ENCODE results near the gene ARMC7. TPM values are rescaled to one million over a fixed set of nuclear protein-coding genes. Genes with fewer than 3 reads are reported as not detected.

Gene ARMC7
- total RNA-seq, 2 experiments from 2014 or later: 16.1 to 17.0 TPM

- CTCF ChIA-PET: interaction anchor here (0.9 to 1.9 kb wide), 3 partner anchors 14 to 40 kb away, joined by 4 to 14 read pairs (median 4); partner anchors contain the start of gene NT5C
- Mint-ChIP-seq H3K27ac (no peak overlapping the region), H3K36me3 (ENCODE audit: low read depth) (no peaks in the 10 kb centered on the region), H3K4me3 (no peak overlapping the region), H3K4me1 (ENCODE audit: low read depth) (peaks cover 31% of the 10 kb centered on the region), H3K9me3 (ENCODE audit: insufficient read depth) (no peaks in the 10 kb centered on the region), H3K27me3 (ENCODE audit: low read depth) (no peaks in the 10 kb centered on the region)
- POLR2A ChIA-PET: interaction anchor here (0.7 to 0.9 kb wide), 2 partner anchors 18 to 75 kb away, joined by 3 read pairs; no protein-coding TSS in a partner anchor
- ATAC-seq: no peak
- no peak for DNase-seq
These were observed 18.6 kb upstream of the ARMC7 start for GRCh38 chr17:75090871-75091854.

DNA sequence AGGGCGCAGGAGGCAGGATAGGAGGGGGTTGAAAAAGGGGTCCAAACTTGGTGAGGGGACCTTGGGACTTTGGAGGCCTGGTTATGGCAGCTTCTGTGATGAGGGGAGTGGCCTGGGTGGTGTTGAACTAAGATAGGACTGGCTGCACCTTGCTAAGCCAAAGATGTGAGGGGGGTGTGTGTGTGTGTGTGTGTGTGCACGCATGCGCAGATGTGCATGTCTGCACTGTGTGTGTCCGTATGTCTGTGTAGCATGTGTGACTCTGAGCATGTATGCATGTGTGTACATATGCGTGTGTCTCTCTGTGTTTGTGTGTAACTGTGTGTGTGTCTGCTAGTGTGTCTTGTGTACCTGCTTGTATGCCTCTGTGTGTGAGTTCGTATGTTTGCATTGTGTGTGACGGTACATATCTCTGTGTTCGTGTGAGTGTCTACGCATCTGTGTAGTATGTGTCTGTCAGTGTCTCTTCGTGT lies 17.9 kb upstream of the ARMC7 start:
- Mint-ChIP-seq H3K27ac (no peak overlapping the region), H3K4me3 (no peak overlapping the region)
- POLR2A ChIA-PET: interaction anchor here (0.9 kb wide), 1 partner anchor 74 kb away, joined by 3 read pairs; no protein-coding TSS in a partner anchor

GRCh38 chr17:75093548-75094158 lies 16.1 kb upstream of the ARMC7 start:
- Mint-ChIP-seq H3K36me3 (ENCODE audit: low read depth) (no peaks in the 10 kb centered on the region), H3K4me3 (no peak overlapping the region), H3K9me3 (ENCODE audit: insufficient read depth) (no peaks in the 10 kb centered on the region), H3K4me1 (ENCODE audit: low read depth) (peaks cover 14% of the 10 kb centered on the region), H3K27ac (no peak overlapping the region), H3K27me3 (ENCODE audit: low read depth) (no peaks in the 10 kb centered on the region)
- POLR2A ChIA-PET: no interaction called here
- CTCF ChIA-PET: interaction anchor here (1.1 kb wide), 1 partner anchor 20 kb away, joined by 3 read pairs; no protein-coding TSS in a partner anchor
- ATAC-seq (no peak), DNase-seq (no peak)

More for the DNA sequence above, 17.9 kb upstream of the ARMC7 start:
- CTCF ChIA-PET: interaction anchor here (1.7 to 1.9 kb wide), 2 partner anchors 13 to 32 kb away, joined by 4 to 14 read pairs; no protein-coding TSS in a partner anchor
- no peaks in the 10 kb centered on the region for H3K27me3 Mint-ChIP-seq (ENCODE audit: low read depth)
- H3K4me1 Mint-ChIP-seq (ENCODE audit: low read depth): peaks cover 26% of the 10 kb centered on the region
- no peak for ATAC-seq
- no peak for DNase-seq
- no peaks in the 10 kb centered on the region for H3K9me3 Mint-ChIP-seq (ENCODE audit: insufficient read depth)
- H3K36me3 Mint-ChIP-seq (ENCODE audit: low read depth): no peaks in the 10 kb centered on the region

- ATAC-seq (no peak), DNase-seq (no peak)
- Mint-ChIP-seq H3K27me3 (ENCODE audit: low read depth) (no peaks in the 10 kb centered on the region), H3K9me3 (ENCODE audit: insufficient read depth) (no peaks in the 10 kb centered on the region), H3K36me3 (ENCODE audit: low read depth) (no peaks in the 10 kb centered on the region), H3K4me3 (no peak overlapping the region), H3K27ac (no peak overlapping the region), H3K4me1 (ENCODE audit: low read depth) (peaks cover 2% of the 10 kb centered on the region)
- ChIA-PET CTCF (interaction anchor here (0.6 kb wide), 1 partner anchor 844 kb away, joined by 3 read pairs; no protein-coding TSS in a partner anchor), POLR2A (no interaction called here)
These were observed 14.8 kb upstream of the ARMC7 start for GRCh38 chr17:75094871-75095399.

DNA sequence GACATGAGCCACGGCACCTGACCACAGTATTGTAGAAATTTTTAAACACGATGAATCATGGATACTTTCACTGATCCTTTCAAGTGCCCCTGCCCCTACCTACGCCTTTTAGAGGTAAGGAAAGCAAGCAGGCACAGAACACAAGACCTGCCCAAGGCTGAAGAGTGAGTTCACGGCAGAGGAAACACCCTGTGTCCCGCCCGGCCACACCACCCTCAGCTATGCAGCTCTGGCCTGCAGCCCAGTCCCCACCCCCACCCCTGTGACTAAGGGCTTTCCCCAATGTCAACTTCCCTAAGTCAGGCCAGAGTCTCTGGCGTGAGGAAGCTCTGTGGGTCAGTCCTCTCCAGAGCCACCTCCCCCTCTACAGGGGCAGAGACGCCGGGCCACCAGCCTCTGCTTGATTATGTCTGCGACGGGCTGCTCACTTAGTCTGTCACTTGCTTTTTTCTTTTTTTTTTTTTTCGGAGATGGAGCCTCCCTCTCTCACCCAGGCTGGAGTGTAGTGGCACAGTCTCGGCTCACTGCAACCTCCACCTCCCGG lies 13.6 kb upstream of the ARMC7 start:
- Mint-ChIP-seq H3K36me3 (ENCODE audit: low read depth) (no peaks in the 10 kb centered on the region), H3K27ac (no peak overlapping the region), H3K4me1 (ENCODE audit: low read depth) (no peaks in the 10 kb centered on the region), H3K9me3 (ENCODE audit: insufficient read depth) (no peaks in the 10 kb centered on the region), H3K4me3 (no peak overlapping the region), H3K27me3 (ENCODE audit: low read depth) (no peaks in the 10 kb centered on the region)
- ChIA-PET POLR2A (interaction anchor here (0.9 kb wide), 1 partner anchor 20 kb away, joined by 3 read pairs; no protein-coding TSS in a partner anchor), CTCF (no interaction called here)
- ATAC-seq (no peak), DNase-seq (no peak)

- no peak overlapping the region for H3K27ac Mint-ChIP-seq
- ChIA-PET POLR2A (no interaction called here), CTCF (interaction anchor here (0.9 to 2.9 kb wide), 2 partner anchors 17 to 23 kb away, joined by 3 to 8 read pairs; no protein-coding TSS in a partner anchor)
- no peaks in the 10 kb centered on the region for H3K9me3 Mint-ChIP-seq (ENCODE audit: insufficient read depth)
- no peaks in the 10 kb centered on the region for H3K36me3 Mint-ChIP-seq (ENCODE audit: low read depth)
- ATAC-seq (no peak), DNase-seq (no peak)
- H3K4me1 Mint-ChIP-seq (ENCODE audit: low read depth): no peaks in the 10 kb centered on the region
- no peaks in the 10 kb centered on the region for H3K27me3 Mint-ChIP-seq (ENCODE audit: low read depth)
- H3K4me3 Mint-ChIP-seq: no peak overlapping the region
These were observed 11.9 kb upstream of the ARMC7 start for GRCh38 chr17:75097865-75098264.

GRCh38 chr17:75098861-75099260 lies 10.9 kb upstream of the ARMC7 start:
- no peaks in the 10 kb centered on the region for H3K36me3 Mint-ChIP-seq (ENCODE audit: low read depth)
- POLR2A ChIA-PET: no interaction called here
- H3K4me1 Mint-ChIP-seq (ENCODE audit: low read depth): no peaks in the 10 kb centered on the region
- H3K4me3 Mint-ChIP-seq: no peak overlapping the region
- CTCF ChIA-PET: interaction anchor here (2.9 kb wide), 1 partner anchor 16 kb away, joined by 8 read pairs; no protein-coding TSS in a partner anchor
- no peaks in the 10 kb centered on the region for H3K27me3 Mint-ChIP-seq (ENCODE audit: low read depth)
- ATAC-seq (no peak), DNase-seq (no peak)
- no peaks in the 10 kb centered on the region for H3K9me3 Mint-ChIP-seq (ENCODE audit: insufficient read depth)
- H3K27ac Mint-ChIP-seq: peak overlapping the region; percentile 50

DNA sequence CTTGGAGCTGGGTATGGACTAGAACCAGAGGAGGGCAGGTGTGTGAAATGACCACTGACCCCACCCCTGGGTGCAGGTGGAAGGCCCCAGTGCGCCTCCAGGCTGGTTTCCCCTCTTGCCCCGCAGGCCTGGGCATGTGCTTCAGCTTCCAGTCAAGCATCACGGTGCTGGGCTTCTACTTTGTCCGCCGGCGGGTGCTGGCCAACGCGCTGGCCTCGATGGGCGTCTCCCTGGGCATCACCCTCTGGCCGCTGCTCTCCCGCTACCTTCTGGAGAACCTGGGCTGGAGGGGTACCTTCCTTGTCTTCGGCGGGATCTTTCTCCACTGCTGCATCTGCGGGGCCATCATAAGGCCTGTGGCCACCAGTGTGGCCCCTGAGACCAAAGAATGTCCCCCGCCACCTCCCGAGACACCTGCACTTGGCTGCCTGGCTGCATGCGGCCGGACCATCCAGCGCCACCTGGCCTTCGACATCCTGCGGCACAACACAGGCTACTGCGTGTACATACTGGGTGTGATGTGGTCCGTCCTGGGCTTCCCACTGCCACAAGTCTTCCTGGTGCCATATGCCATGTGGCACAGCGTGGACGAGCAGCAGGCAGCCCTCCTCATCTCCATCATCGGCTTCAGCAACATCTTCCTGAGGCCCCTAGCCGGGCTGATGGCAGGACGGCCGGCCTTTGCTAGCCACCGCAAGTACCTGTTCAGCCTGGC lies 9.7 kb upstream of the ARMC7 start:
- ChIA-PET POLR2A (no interaction called here), CTCF (no interaction called here)
- Mint-ChIP-seq H3K36me3 (ENCODE audit: low read depth) (no peaks in the 10 kb centered on the region), H3K4me3 (no peak overlapping the region), H3K4me1 (ENCODE audit: low read depth) (no peaks in the 10 kb centered on the region), H3K27me3 (ENCODE audit: low read depth) (no peaks in the 10 kb centered on the region), H3K9me3 (ENCODE audit: insufficient read depth) (no peaks in the 10 kb centered on the region), H3K27ac (no peak overlapping the region)
- DNase-seq: no peak
- no peak for ATAC-seq

GRCh38 chr17:75102385-75102821 lies 7.4 kb upstream of the ARMC7 start:
- H3K4me1 Mint-ChIP-seq (ENCODE audit: low read depth): peaks cover 3% of the 10 kb centered on the region
- ATAC-seq (no peak), DNase-seq (no peak)
- CTCF ChIA-PET: interaction anchor here (1.9 to 4.0 kb wide), 2 partner anchors 12 to 141 kb away, joined by 5 to 18 read pairs; no protein-coding TSS in a partner anchor
- no peak overlapping the region for H3K27ac Mint-ChIP-seq
- POLR2A ChIA-PET: interaction anchor here (0.6 to 1.4 kb wide), 2 partner anchors 12 to 40 kb away, joined by 3 read pairs; no protein-coding TSS in a partner anchor
- H3K36me3 Mint-ChIP-seq (ENCODE audit: low read depth): no peaks in the 10 kb centered on the region
- H3K9me3 Mint-ChIP-seq (ENCODE audit: insufficient read depth): no peaks in the 10 kb centered on the region
- H3K4me3 Mint-ChIP-seq: no peak overlapping the region
- H3K27me3 Mint-ChIP-seq (ENCODE audit: low read depth): no peaks in the 10 kb centered on the region

- no peaks in the 10 kb centered on the region for H3K27me3 Mint-ChIP-seq (ENCODE audit: low read depth)
- ChIA-PET POLR2A (interaction anchor here (1.4 to 1.7 kb wide), 2 partner anchors 10 kb away, joined by 3 to 7 read pairs; no protein-coding TSS in a partner anchor), CTCF (interaction anchor here (1.1 to 4.0 kb wide), 5 partner anchors 10 to 142 kb away, joined by 3 to 18 read pairs (median 5); no protein-coding TSS in a partner anchor)
- DNase-seq: no peak
- H3K4me1 Mint-ChIP-seq (ENCODE audit: low read depth): peaks cover 11% of the 10 kb centered on the region
- H3K4me3 Mint-ChIP-seq: no peak overlapping the region
- H3K27ac Mint-ChIP-seq: no peak overlapping the region
- H3K36me3 Mint-ChIP-seq (ENCODE audit: low read depth): no peaks in the 10 kb centered on the region
- no peaks in the 10 kb centered on the region for H3K9me3 Mint-ChIP-seq (ENCODE audit: insufficient read depth)
- ATAC-seq: no peak
These were observed 5.9 kb upstream of the ARMC7 start for GRCh38 chr17:75103601-75104554.

Measured in activated CD8-positive, alpha-beta T cell treated with anti-CD3 and anti-CD28 coated beads, Interleukin-2, amount 10 ng/mL, durations not matched to agents 7 days and 5 days (primary cell).